Activated gamma-delta T cell treated with Interleukin-2 at 50 U/mL for 16 hours (primary cell): Measurements from ENCODE around the gene NDUFAF2.
"Not testable (repeated sequence)": the region's sequence is repeated elsewhere in the genome, so short reads cannot be mapped to it uniquely, and the experiment has no call there.

Experiments
- DNase-seq: peaks from one replicate; pipeline ENCODE4 v3.0.0-alpha.2; 2020

The NDUFAF2 gene

DNA sequence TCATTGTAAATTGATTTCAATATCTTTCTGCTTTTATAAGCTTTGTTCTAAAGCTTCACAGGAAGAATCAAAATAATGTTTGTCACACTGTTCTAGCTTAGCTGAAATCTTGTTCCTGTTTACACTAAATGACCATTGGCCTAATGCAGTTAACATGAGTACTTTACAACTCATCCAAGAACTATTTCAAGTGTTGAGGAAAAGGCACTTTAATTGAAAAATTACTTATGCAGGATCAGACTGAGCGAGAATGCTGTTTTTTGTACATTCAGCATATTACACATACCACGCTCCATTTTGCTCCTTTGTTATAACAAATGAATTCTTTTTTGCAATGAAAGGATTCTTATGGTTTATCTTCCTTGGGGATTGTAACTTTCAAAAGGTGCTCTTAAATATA, 239.7 kb downstream of the NDUFAF2 start:
- no peak for DNase-seq

DNA sequence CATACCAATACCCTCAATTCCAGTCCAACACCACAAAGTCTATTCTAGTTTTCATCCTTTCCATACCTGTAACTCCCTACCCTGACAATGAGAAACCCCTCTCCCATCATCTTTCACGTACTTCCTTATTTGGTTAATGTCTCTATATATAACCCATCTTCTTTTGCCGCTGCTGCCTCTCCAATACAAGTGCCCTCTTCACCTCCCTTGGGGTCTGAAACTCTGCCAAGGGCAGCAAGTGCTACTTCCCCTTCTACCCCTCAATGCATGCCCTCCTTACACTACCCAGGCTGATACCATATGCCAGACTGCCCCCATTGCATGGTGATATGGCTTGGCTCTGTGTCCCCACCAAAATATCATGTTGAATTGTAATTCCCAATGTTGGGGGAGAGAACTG, 241.6 kb downstream of the NDUFAF2 start:
- no peak for DNase-seq

DNA sequence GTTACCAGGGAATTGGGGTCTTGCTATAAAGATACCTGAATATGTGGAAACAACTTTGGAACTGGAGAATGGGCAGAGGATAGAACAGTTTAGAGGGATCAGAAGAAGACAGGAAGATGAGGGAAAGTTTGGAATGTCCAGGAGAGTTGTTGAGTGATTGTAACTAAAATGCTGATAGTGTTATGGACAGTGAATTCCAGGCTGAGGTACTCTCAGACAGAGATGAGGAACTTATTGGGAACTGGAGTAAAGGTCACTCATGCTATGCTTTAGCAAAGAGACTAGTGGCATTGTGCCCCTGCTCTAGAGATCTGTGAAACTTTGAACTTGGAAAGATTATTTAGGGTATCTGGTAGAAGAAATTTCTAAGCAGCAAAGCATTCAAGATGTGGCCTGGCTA, 242.3 kb downstream of the NDUFAF2 start:
- not testable (repeated sequence) for DNase-seq

DNA sequence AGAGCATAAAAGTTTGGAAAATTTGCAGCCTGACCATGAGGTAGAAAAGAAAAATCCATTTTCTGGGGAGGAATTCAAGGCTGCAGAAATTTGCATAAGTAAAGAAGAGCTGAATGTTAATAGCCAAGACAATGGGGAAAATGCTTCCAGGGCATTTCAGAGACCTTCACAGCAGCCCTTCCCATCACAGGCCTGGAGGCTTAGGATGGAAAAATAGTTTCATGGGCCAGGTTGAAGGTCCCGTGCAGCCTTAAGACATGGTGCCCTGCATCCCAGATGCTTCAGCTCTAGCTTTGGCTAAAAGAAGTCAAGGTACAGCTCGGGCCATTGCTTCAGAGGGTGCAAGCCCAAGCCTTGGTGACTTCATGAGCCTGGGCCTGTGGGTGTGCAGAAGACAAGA, 242.8 kb downstream of the NDUFAF2 start:
- not testable (repeated sequence) for DNase-seq

DNA sequence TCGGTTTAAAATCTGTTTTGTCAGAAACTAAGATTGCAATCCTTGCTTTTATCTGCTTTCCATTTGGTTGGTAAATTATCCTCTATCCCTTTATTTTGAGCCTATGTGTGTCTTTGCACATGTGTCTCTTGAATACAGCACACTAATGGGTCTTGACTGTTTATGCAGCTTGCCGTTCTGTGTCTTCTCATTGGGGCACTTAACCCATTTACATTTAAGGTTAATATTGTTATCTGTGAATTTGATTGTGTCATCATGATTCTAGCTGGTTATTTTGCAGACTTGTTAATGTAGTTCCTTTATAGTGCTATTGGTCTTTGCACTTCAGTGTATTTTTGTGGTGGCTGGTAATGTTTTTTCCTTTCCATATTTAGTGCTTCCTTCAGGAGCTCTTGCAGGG, 253.6 kb downstream of the NDUFAF2 start:
- no peak for DNase-seq

DNA sequence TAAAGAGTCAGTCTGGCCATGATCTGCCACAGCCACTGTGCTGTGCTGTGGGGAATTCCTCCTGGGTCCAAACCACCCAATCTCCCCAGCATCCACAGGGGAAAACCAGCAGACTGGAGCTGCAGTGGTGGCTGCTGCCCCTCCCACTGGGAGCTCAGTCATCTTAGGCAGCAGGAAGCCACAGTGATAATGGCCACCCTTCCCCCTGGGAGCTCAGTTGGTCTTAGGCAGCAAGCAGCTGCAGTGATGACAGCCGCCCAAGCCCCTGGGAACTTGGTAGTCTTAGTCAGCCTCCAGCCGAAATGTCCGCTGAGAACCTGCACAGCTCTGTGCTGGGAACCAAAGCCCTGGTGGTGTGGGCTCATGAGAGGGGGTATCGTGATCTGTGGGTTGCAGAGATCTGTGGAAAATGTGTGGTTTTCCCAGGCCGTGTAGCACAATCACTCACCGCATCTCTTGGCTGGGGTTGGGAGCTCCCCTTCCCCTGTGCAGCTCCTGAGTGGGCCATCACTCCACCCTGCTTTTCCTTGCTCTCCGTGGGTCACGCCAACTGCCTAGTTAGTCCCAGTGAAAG, 255.7 kb downstream of the NDUFAF2 start:
- no peak for DNase-seq

DNA sequence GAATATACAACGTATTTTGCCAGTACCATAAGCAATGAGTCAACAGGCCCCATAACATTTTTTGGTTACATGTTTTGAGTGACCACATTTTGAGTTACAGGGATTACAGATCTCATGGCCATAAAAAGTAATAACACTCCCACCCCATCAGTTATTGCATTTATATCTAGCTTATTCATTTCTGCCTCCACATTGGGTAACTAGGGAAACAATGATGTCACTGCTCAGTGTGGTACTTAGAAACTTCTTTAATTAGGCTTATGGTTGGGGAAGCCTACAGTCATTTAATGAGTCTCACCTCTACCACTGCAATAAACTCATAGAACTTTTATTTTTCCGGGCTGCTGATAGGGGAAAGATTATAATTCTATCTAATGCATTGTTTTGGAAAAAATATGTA, 257.2 kb downstream of the NDUFAF2 start:
- no peak for DNase-seq
